ENCODE results near the gene NCOR1. TPM values are rescaled to one million over a fixed set of nuclear protein-coding genes. Genes with fewer than 3 reads are reported as not detected.

Gene NCOR1
- total RNA-seq (10 to 100 TPM; 57.5 to 73.0 (median 69.8) TPM), polyA plus RNA-seq (28.2 TPM)
- long read RNA-seq, donor 1, transcript NCOR1-209 (17 exons, 1,969 nt), result minor isoform, 8 of 181 reads
- long read RNA-seq, donor 1, transcript NCOR1-221 (16 exons, 1,877 nt), result minor isoform, 14 of 181 reads
- long read RNA-seq, donor 1, transcript NCOR1-206 (15 exons, 1,883 nt), result major isoform, 26 of 181 reads
- long read RNA-seq, donor 1, partial matches to known transcripts, result 63 of 181 reads
- long read RNA-seq, donor 1, other reads (novel, unspliced or antisense), result 69 of 181 reads
- long read RNA-seq, donor 2, partial matches to known transcripts, result 19 of 32 reads
- long read RNA-seq, donor 2, other reads (novel, unspliced or antisense), result 8 of 32 reads
- long read RNA-seq, donor 3, transcript NCOR1-209 (17 exons, 1,969 nt), result minor isoform, 5 of 336 reads
- long read RNA-seq, donor 3, transcript NCOR1-206 (15 exons, 1,883 nt), result major isoform, 49 of 336 reads
- long read RNA-seq, donor 3, transcript NCOR1-221 (16 exons, 1,877 nt), result minor isoform, 17 of 336 reads
- long read RNA-seq, donor 3, partial matches to known transcripts, result 148 of 336 reads
- long read RNA-seq, donor 3, other reads (novel, unspliced or antisense), result 113 of 336 reads
- long read RNA-seq, donor 4, partial matches to known transcripts, result 13 of 19 reads
- long read RNA-seq, donor 4, other reads (novel, unspliced or antisense), result 2 of 19 reads

GRCh38 chr17:16215273-16215964 is at the start of gene NCOR1:
Gene NCOR1, minus strand, starts transcription at chr17:16215534. Its CDS starts 20,965 bp downstream, at chr17:16194569.
- whole genome bisulfite sequencing, result under 1% methylated on average over 82 of the region's 82 CpGs
- no peaks in the 10 kb centered on the region for H3K27me3 ChIP-seq (ENCODE audit: control insufficient read depth, insufficient read depth)
- DNase-seq (peak; percentile 95 to 98 (median 98)), ATAC-seq (peak; percentile 97 to 98)
- H3K4me3 ChIP-seq (ENCODE audit: low read length), result peak within 1 kb of the TSS; percentile 77
- peaks cover 2% of the 10 kb centered on the region for H3K4me1 ChIP-seq (ENCODE audit: control insufficient read depth, insufficient read depth, low read length)
- intact Hi-C loops (cut with DNase I), result no loop called here
- H3K9me3 ChIP-seq (ENCODE audit: control insufficient read depth, low read length), result no peaks in the 10 kb centered on the region
- peak within 1 kb of the TSS; percentile 87 for H3K27ac ChIP-seq (ENCODE audit: low read length)

GRCh38 chr17:16262201-16262600 is 46.9 kb upstream of the NCOR1 start:
- H3K27ac ChIP-seq (ENCODE audit: low read length), result no peak overlapping the region
- intact Hi-C loops (cut with DNase I), result no loop called here
- H3K4me1 ChIP-seq (ENCODE audit: control insufficient read depth, insufficient read depth, low read length), result no peaks in the 10 kb centered on the region
- 97% methylated on average over 4 of the region's 4 CpGs for whole genome bisulfite sequencing
- ATAC-seq, result no peak
- H3K4me3 ChIP-seq (ENCODE audit: low read length), result no peak overlapping the region
- DNase-seq, result no peak
- H3K27me3 ChIP-seq (ENCODE audit: control insufficient read depth, insufficient read depth), result no peaks in the 10 kb centered on the region
- H3K9me3 ChIP-seq (ENCODE audit: control insufficient read depth, low read length), result no peaks in the 10 kb centered on the region

- Histone ChIP-seq H3K27ac (ENCODE audit: low read length) (no peak overlapping the region), H3K4me3 (ENCODE audit: low read length) (no peak overlapping the region), H3K4me1 (ENCODE audit: control insufficient read depth, insufficient read depth, low read length) (no peaks in the 10 kb centered on the region), H3K9me3 (ENCODE audit: control insufficient read depth, low read length) (no peaks in the 10 kb centered on the region), H3K27me3 (ENCODE audit: control insufficient read depth, insufficient read depth) (no peaks in the 10 kb centered on the region)
- DNase-seq (no peak), ATAC-seq (no peak)
- 83% methylated on average over 3 of the region's 3 CpGs for WGBS
- intact Hi-C loops (cut with DNase I), result no loop called here
These were observed 45.7 kb upstream of the NCOR1 start for GRCh38 chr17:16261049-16261448.

- ATAC-seq, result peak in 1 of 2 donors; percentile 14
- WGBS, result 93% methylated on average over 6 of the region's 6 CpGs
These were observed 44.6 kb upstream of the NCOR1 start for GRCh38 chr17:16259926-16260325.

GRCh38 chr17:16258901-16259300 is 43.6 kb upstream of the NCOR1 start:
- intact Hi-C loops (cut with DNase I), result no loop called here
- ATAC-seq (no peak), DNase-seq (no peak)
- H3K9me3 ChIP-seq (ENCODE audit: control insufficient read depth, low read length), result no peaks in the 10 kb centered on the region
- H3K4me1 ChIP-seq (ENCODE audit: control insufficient read depth, insufficient read depth, low read length), result no peaks in the 10 kb centered on the region
- 91% methylated on average over 1 of the region's 1 CpG for WGBS
- no peak overlapping the region for H3K4me3 ChIP-seq (ENCODE audit: low read length)
- no peak overlapping the region for H3K27ac ChIP-seq (ENCODE audit: low read length)
- H3K27me3 ChIP-seq (ENCODE audit: control insufficient read depth, insufficient read depth), result no peaks in the 10 kb centered on the region

More at GRCh38 chr17:16259926-16260325, 44.6 kb upstream of the NCOR1 start:
- Histone ChIP-seq H3K27me3 (ENCODE audit: control insufficient read depth, insufficient read depth) (no peaks in the 10 kb centered on the region), H3K27ac (ENCODE audit: low read length) (no peak overlapping the region), H3K4me3 (ENCODE audit: low read length) (no peak overlapping the region), H3K4me1 (ENCODE audit: control insufficient read depth, insufficient read depth, low read length) (no peaks in the 10 kb centered on the region), H3K9me3 (ENCODE audit: control insufficient read depth, low read length) (no peaks in the 10 kb centered on the region)
- peak in 1 of 3 donors; percentile 19 for DNase-seq
- intact Hi-C loops (cut with DNase I), result no loop called here

- no peaks in the 10 kb centered on the region for H3K27me3 ChIP-seq (ENCODE audit: control insufficient read depth, insufficient read depth)
- H3K4me1 ChIP-seq (ENCODE audit: control insufficient read depth, insufficient read depth, low read length), result no peaks in the 10 kb centered on the region
- DNase-seq (peak; percentile 64 to 88 (median 83)), ATAC-seq (peak; percentile 92)
- H3K27ac ChIP-seq (ENCODE audit: low read length), result peak overlapping the region; percentile 51
- H3K4me3 ChIP-seq (ENCODE audit: low read length), result no peak overlapping the region
- WGBS, result 15% methylated on average over 4 of the region's 4 CpGs
- H3K9me3 ChIP-seq (ENCODE audit: control insufficient read depth, low read length), result no peaks in the 10 kb centered on the region
- intact Hi-C loops (cut with DNase I), result no loop called here
These were observed 40.2 kb upstream of the NCOR1 start for GRCh38 chr17:16255481-16255921.

- 81% methylated on average over 9 of the region's 9 CpGs for WGBS
- intact Hi-C loops (cut with DNase I), result no loop called here
- DNase-seq (no peak), ATAC-seq (no peak)
- H3K4me1 ChIP-seq (ENCODE audit: control insufficient read depth, insufficient read depth, low read length), result no peaks in the 10 kb centered on the region
- no peaks in the 10 kb centered on the region for H3K9me3 ChIP-seq (ENCODE audit: control insufficient read depth, low read length)
- H3K27me3 ChIP-seq (ENCODE audit: control insufficient read depth, insufficient read depth), result no peaks in the 10 kb centered on the region
- no peak overlapping the region for H3K4me3 ChIP-seq (ENCODE audit: low read length)
- H3K27ac ChIP-seq (ENCODE audit: low read length), result no peak overlapping the region
These were observed 39.6 kb upstream of the NCOR1 start for GRCh38 chr17:16254773-16255400.

GRCh38 chr17:16251556-16251955 is 36.2 kb upstream of the NCOR1 start:
- no peaks in the 10 kb centered on the region for H3K27me3 ChIP-seq (ENCODE audit: control insufficient read depth, insufficient read depth)
- H3K4me1 ChIP-seq (ENCODE audit: control insufficient read depth, insufficient read depth, low read length), result no peaks in the 10 kb centered on the region
- no peak for DNase-seq
- ATAC-seq, result no peak
- H3K9me3 ChIP-seq (ENCODE audit: control insufficient read depth, low read length), result no peaks in the 10 kb centered on the region
- intact Hi-C loops (cut with DNase I), result no loop called here
- H3K27ac ChIP-seq (ENCODE audit: low read length), result no peak overlapping the region
- WGBS, result 72% methylated on average over 1 of the region's 1 CpG
- H3K4me3 ChIP-seq (ENCODE audit: low read length), result no peak overlapping the region

- ATAC-seq (no peak), DNase-seq (no peak)
- H3K27ac ChIP-seq (ENCODE audit: low read length), result no peak overlapping the region
- H3K27me3 ChIP-seq (ENCODE audit: control insufficient read depth, insufficient read depth), result no peaks in the 10 kb centered on the region
- H3K4me3 ChIP-seq (ENCODE audit: low read length), result no peak overlapping the region
- intact Hi-C loops (cut with DNase I), result no loop called here
- no peaks in the 10 kb centered on the region for H3K4me1 ChIP-seq (ENCODE audit: control insufficient read depth, insufficient read depth, low read length)
- no peaks in the 10 kb centered on the region for H3K9me3 ChIP-seq (ENCODE audit: control insufficient read depth, low read length)
- 96% methylated on average over 6 of the region's 6 CpGs for WGBS
These were observed 35.7 kb upstream of the NCOR1 start for GRCh38 chr17:16251043-16251442.

- DNase-seq (no peak), ATAC-seq (no peak)
- Histone ChIP-seq H3K4me3 (ENCODE audit: low read length) (no peak overlapping the region), H3K4me1 (ENCODE audit: control insufficient read depth, insufficient read depth, low read length) (no peaks in the 10 kb centered on the region), H3K27me3 (ENCODE audit: control insufficient read depth, insufficient read depth) (no peaks in the 10 kb centered on the region), H3K27ac (ENCODE audit: low read length) (no peak overlapping the region), H3K9me3 (ENCODE audit: control insufficient read depth, low read length) (no peaks in the 10 kb centered on the region)
- 95% methylated on average over 1 of the region's 1 CpG for WGBS
- intact Hi-C loops (cut with DNase I), result no loop called here
These were observed 35.3 kb upstream of the NCOR1 start for GRCh38 chr17:16250635-16251034.

Data from right cardiac atrium (tissue), 5 donors.